ENCODE data around the gene AIRE.
"Not testable (repeated sequence)": the region's sequence is repeated elsewhere in the genome, so short reads cannot be mapped to it uniquely, and the experiment has no call there.

Gene AIRE

DNA sequence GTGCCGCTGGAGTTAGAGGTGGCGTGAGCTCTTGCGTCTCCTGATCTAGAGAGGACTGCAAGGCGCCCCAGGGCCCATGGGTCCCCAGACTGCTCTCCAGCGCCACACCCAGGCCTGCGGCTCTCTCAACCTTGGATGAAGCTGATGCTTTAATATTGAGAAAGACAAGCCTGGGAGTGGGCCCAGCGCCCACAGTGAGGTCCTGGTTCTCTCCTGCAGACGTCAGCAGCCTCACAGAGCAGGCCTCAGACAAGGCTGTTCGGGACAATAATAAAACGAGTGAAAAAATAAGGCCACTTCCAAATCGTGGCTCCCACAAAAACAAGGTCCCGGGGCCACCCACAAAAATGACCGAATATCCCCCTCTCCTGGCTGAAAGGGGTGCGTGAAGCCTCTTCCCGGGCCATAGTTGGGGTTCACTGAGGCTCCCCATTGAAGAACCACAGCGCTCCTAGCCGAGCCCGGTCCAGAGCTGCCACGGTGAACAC, 18.0 kb upstream of the AIRE start:
- no peak for DNase-seq

- DNase-seq = no peak
Measured at GRCh38 chr21:44269090-44269489, 16.6 kb upstream of the AIRE start.

- DNase-seq = no peak
Measured at GRCh38 chr21:44271558-44272283, 14.0 kb upstream of the AIRE start.

DNA sequence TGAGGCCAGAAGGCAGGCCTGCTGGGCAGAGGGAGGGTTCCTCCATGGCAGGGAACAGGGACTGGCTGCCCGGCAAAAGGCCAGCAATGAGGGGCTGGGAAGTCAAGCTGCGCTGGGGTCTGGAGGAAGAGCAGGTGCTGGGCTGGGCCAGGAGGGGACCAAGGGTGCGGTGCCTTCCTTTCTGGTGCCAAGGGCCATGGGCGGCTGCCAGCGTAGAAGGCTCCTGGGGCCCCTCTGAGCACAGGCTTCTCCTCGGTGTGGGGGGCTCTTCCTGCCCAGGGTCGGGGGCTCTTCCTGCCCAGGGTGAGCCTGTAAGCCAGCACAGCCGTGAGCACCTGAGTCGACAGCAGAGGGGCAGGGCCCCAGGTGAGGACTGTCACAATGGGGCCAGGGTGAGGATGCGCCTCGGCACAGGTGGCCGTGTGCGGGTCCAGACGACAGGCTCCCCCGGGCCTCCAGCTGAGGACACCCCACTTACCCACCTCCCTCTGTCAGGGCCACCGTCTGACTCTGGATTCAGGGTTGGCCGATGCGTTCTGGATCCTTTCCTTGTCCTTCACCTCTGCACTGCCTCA, 13.3 kb upstream of the AIRE start:
- DNase-seq = no peak

DNA sequence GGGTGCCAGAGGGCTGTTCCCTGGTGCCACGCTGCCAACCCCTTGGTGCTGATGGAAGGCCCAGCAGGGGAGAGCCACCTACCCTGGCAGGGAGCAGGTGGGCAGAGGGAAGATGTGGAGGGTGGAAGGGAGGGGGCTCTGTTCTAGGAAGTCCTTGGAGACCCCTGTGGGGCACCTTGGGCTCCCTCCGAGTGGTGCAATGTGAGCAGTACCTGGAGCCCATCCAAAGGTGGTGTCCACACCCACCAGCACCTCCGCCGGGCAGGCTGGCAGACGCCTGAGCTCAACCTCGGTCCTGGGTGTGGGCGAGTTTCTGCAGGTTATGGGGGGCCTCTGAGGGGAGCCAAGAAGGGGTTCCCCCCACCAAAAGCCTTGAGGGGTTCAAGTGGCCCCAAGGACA, 12.6 kb upstream of the AIRE start:
- DNase-seq = no peak

DNA sequence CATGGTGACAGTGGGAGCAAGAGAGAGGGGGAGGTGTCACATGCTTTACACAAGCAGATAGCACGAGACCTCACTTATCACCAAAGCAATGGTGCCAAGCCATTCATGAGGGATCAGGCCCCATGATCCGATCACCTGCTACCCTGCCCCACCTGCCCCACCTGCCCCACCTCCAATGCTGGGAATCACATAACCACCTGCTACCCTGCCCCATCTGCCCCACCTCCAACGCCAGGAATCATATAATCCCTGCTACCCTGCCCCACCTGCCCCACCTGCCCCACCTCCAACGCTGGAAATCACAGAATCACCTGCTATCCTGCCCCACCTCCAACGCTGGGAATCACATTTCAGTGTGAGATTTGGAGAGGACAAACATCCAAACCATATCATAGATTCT, 10.6 kb upstream of the AIRE start:
- no peak for DNase-seq

DNA sequence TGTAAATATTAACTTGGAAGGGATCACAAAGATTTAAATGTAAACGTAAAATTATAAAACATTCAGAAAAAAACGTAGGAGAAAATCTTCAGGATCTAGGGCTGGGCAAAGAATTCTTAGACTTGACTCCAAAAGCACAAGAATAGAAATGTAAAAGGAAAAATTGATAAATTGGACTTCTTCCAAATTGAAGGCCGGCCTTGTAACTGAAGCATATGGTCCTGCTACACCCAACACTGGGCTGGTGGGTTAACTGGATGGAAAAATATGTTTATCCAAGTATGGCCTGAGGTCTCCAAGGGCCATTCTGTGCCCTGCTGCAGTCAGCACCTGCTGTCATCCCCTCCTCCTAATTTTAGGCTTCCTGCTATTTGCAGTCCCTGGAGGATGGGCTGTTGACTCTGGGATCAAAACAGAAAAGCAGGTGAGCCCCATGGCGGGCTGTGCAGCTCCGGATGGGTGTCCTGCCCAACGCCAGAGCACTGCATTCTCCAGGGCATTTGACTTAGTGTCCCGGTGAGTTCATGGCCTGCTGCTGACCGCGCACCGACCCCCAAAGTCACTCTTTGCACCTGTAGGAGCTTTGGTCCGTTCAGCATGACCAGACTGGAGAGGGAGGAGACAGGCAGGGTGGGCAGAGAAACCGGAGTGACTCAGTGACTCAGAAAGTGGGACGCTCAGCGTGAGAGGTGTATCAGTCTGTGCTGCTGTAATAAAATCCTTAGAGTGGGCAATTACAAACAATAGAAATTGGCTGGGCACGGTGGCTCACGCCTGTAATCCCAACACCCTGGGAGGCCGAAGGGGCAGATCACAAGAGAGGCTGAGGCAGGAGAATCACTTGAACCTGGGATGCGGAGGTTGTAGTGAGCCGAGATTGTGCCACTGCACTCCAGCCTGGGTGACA, 6.1 kb upstream of the AIRE start:
- no peak for DNase-seq

GRCh38 chr21:44281801-44282200, 3.9 kb upstream of the AIRE start:
- DNase-seq = no peak

- no peak for DNase-seq
Measured at GRCh38 chr21:44282370-44282769, 3.3 kb upstream of the AIRE start.

DNA sequence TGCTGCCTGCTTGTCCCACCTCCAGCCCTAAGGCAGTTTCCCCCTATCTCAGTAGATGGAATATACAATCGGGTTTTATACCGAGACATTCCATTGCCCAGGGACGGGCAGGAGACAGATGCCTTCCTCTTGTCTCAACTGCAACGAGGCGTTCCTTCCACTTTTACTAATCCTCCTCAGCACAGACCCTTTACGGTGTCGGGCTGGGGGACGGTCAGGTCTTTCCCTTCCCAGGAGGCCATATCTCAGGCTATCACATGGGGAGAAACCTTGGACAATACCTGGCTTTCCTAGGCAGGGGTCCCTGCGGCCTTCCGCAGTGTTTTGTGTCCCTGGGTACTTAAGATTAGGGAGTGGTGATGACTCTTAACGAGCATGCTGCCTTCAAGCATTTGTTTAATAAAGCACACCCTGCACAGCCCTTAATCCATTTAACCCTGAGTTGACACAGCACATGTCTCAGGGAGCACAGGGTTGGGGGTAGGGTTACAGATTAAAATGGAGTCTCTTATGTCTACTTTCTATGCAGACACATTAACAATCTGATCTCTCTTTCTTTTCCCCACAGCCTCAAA, 2.4 kb upstream of the AIRE start:
- not testable (repeated sequence) for DNase-seq

- no peak for DNase-seq
Measured at GRCh38 chr21:44283948-44284347, 1.7 kb upstream of the AIRE start.

DNA sequence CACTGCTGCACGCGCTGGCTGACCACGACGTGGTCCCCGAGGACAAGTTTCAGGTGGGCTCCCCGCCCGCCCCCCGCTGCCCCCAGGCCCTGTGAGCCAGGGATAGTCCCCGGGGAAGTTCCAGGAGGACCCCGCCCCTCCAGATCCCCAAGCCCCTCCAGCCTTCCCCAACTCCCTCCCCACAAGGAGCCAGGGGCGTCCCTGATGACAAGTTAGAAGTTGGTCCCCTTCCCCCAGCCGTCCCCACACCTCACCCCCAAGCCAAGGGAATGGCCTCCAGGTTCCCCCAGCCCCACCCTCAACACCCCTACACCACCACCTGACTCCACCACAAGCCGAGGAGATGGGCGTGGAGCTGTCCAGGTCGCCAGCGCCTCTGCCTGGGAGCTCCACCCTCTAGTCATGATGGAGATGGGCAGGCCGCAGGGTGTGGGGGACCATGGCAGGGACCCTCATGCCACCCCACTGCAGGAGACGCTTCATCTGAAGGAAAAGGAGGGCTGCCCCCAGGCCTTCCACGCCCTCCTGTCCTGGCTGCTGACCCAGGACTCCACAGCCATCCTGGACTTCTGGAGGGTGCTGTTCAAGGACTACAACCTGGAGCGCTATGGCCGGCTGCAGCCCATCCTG, 525 bp downstream of the AIRE start:
- DNase-seq = no peak

DNA sequence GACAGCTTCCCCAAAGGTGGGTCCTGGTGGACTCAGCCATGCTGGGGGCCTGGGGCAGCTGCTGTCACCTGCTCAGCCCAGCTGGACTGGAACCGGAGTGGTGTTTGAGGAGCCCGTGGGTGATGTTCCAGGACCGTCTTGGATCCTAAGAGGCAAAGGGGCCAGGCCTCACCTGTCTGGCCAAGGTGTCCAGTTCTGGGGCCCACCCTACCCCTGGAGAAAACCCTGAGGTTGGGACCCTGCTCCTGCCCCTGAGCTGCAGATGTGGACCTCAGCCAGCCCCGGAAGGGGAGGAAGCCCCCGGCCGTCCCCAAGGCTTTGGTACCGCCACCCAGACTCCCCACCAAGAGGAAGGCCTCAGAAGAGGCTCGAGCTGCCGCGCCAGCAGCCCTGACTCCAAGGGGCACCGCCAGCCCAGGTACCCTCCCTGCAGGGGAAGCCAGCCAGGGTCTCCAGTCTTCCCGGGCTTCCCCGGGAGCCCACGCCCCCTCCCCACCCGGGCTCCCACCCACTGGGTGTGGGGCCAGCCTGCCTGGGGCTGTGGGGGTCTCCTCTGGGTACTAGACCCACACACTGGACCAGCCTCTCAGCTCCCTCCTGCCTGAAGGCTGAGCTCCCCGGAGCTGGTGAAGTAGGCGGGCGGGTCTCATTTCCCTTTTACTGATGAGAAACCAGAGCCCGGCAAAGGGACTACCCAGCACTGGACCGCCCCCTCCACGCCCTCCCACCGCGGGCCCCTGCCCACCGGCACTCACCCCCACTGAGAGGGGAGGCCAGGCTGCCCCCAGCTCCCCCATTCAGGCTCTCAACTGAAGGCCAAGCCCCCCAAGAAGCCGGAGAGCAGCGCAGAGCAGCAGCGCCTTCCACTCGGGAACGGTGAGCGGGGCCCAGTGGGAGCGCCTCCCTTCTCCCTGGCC, 1.3 kb downstream of the AIRE start:
- no peak for DNase-seq

DNA sequence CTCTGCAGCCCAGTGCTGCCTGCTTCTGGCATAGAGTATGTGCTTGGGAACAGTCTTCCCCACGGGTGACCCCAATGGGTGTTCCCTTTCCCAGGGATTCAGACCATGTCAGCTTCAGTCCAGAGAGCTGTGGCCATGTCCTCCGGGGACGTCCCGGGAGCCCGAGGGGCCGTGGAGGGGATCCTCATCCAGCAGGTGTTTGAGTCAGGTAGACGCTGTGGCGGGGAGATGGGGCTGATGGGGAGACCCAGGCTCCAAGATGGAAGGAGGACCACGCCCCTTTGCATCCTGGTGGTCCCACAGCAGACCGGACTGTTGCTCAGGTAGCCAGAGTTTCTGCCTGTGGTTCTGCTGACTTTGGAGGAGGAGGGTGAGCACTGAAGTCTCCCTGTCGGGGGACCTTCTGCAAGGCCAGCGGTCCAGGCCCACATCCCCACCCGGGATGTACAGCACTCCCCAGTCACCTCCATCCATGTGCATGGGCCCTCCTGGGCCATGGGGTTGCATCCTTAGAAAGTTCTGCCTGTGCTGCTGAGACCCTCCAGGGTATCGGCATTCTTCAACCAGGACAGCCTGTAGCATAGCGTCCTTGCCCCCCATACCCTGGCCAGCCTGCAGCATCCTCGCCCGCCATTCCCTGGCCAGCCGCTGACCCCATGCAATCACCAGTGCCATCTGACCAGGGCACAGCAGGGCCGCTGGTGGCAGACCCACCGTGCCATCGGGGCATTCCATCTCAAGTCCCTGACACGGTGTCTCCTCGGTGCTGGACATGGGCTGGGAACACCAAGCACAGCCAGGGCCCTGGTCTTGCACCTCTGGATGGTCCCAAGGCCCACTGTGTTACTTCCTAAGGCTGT, 2.8 kb downstream of the AIRE start:
- no peak for DNase-seq

GRCh38 chr21:44289381-44290010, 3.8 kb downstream of the AIRE start:
- no peak for DNase-seq

DNA sequence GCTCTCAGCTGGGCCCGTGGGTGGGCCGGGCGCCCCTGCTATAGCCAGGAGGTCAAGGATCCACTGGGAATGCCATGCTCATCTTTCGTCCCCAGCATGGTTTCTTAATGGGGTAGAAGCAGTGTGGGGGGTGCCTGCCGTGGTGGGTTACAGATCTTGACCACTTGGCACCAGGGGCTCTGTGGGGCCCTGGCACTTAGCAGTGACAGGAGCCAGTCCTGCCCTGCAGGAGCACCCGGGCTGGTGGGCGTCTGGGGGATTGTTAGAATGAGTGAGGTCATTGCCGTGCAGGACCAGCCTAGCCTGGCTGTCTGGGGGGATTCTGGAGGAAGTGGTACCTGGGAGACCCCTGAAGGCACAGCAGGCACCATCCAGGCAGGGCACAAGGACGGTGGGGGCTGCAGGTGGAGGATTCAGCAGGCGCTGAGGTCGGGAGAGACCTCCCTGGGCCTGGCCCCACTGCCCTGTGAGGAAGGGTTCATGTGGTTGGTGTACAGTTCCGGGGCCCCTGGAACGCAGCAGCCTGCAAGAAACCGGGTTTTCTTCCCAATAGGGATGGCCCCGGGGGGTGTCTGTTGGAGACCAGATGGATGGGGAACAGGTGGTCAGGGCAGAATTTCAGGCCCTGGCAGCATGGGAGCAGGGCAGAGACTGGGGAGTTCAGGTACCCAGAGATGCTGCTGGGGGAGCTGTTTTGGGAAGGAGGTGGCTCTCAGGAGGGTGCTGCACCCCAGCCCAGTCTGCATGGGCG, 4.8 kb downstream of the AIRE start:
- no peak for DNase-seq

DNA sequence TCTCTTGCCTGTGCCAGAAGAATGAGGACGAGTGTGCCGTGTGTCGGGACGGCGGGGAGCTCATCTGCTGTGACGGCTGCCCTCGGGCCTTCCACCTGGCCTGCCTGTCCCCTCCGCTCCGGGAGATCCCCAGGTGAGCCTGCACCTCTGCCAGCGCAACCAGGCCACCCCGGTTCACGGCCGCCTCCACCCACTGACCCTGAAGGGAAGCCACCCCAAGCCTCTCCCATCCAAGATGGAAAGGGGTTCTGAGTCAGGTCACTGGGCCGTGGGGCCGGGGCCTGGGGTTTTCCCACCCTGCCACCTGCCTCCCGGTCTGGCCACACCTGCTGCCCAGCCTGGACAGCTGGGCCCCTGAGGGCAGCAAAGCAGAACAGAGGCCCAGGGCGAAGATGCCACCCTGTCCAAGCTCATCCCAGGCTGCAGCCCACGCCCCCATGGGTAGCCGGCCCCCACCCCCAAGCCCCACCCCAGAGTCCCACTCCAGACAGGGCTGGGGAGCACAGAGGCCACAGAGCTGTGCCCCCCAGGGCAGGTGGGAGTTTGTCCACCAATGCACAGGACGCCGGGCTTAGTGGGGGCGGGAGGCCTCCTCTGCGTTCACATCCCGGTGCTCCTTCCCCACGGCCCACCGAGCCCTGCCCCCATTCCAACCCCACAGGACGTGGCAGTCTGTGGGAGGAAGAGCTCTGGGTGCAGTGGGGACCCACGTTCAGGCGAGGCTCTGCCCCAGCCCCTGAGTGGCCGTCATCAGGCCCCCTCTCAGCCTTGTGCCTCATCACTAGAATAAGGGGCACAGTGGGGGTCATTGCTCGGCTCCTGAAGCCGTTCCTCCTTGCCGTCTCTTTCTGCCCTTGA, 5.6 kb downstream of the AIRE start:
- no peak for DNase-seq

All from NCI-H446 treated with DMSO at 0.1 percent for 48 hours (cell line).